22Rv1 (cell line): ENCODE measurements around the gene CUL9.
A peak's percentile ranks its signal among the peaks of the same experiment; 100 is the strongest.

Experiments
- H3K27ac ChIP-seq: fragments of 450-650 bp; 2 replicates; pipeline ENCODE4 v1.5.1; 2017
- ZFX ChIP-seq: fragments of 450-650 bp; IDR thresholded peaks from 2 replicates; pipeline ENCODE4 v1.6.1; 2017; ENCODE audit warnings: antibody characterized with exemption, borderline replicate concordance
- TF ChIP-seq, protein P1 (sequence below): fragments of 450-650 bp; IDR thresholded peaks from 2 replicates; pipeline ENCODE4 v1.5.1; 2017; ENCODE audit warnings: mild to moderate bottlenecking

Gene CUL9

DNA sequence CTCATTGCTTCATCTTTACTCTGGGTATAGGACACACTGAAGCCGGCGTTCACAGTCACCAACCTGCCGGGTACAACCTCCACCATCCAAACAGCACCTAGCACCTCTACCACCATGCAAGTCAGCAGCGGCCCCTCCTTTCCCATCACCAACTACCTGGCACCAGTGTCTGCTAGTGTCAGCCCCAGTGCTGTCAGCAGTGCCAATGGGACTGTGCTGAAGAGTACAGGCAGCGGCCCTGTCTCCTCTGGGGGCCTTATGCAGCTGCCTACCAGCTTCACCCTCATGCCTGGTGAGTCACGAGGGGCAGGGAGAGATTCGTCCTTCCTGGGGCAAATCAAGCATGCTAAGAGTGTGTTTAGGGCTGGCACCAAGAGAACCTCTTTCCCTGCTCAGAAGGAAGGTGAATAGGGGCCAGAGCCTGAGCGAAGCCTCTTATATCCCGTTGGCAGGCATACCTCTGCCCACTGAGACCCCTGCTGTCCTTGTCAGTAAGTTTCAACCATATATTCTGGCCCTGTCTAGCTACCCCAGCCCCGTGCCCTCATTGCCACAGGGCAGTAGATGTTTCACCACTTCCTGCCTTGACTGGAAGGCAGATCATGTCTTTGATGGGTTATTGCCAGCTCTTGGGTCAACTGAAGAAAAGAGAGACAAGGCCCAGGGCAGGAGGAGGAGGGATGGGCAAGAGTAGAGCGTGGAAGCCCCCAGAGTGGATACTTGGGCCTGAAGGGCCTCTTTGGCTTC, 6.1 kb upstream of the CUL9 start:
- TF ChIP-seq, protein P1, sequence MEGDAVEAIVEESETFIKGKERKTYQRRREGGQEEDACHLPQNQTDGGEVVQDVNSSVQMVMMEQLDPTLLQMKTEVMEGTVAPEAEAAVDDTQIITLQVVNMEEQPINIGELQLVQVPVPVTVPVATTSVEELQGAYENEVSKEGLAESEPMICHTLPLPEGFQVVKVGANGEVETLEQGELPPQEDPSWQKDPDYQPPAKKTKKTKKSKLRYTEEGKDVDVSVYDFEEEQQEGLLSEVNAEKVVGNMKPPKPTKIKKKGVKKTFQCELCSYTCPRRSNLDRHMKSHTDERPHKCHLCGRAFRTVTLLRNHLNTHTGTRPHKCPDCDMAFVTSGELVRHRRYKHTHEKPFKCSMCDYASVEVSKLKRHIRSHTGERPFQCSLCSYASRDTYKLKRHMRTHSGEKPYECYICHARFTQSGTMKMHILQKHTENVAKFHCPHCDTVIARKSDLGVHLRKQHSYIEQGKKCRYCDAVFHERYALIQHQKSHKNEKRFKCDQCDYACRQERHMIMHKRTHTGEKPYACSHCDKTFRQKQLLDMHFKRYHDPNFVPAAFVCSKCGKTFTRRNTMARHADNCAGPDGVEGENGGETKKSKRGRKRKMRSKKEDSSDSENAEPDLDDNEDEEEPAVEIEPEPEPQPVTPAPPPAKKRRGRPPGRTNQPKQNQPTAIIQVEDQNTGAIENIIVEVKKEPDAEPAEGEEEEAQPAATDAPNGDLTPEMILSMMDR, result no peak
- TF ChIP-seq ZFX, result no peak
- H3K27ac ChIP-seq, result no peak overlapping the region; the same call in 1 of the 2 replicates

DNA sequence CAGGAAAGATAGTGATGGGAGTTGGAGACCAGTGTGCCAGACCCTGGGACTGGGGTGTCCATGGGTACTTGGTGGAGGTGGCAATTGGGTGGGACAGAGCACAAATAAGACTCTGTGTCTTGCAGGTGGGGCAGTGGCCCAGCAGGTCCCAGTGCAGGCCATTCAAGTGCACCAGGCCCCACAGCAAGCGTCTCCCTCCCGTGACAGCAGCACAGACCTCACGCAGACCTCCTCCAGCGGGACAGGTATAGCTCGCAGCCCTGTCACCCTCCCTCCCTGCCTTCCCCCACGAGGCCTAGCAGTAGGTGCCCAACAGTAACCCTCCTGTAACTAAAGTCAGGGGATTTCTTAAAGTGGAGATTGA, 5.6 kb upstream of the CUL9 start:
- no peak overlapping the region for H3K27ac ChIP-seq
- TF ChIP-seq, protein P1, result no peak
- no peak for TF ChIP-seq ZFX

DNA sequence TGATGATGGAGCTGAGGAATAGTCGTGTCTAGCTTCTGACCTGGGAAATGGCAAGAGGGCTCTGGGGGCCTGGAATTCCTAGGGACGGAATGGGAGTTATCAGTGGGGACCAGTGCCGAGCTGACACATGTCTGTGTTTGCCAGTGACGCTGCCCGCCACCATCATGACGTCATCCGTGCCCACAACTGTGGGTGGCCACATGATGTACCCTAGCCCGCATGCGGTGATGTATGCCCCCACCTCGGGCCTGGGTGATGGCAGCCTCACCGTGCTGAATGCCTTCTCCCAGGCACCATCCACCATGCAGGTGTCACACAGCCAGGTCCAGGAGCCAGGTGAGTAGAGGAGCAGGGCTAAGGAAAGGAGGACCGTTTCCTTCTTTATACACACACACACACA, 3.8 kb upstream of the CUL9 start:
- TF ChIP-seq, protein P1, result no peak
- TF ChIP-seq ZFX, result no peak
- H3K27ac ChIP-seq, result no peak overlapping the region

DNA sequence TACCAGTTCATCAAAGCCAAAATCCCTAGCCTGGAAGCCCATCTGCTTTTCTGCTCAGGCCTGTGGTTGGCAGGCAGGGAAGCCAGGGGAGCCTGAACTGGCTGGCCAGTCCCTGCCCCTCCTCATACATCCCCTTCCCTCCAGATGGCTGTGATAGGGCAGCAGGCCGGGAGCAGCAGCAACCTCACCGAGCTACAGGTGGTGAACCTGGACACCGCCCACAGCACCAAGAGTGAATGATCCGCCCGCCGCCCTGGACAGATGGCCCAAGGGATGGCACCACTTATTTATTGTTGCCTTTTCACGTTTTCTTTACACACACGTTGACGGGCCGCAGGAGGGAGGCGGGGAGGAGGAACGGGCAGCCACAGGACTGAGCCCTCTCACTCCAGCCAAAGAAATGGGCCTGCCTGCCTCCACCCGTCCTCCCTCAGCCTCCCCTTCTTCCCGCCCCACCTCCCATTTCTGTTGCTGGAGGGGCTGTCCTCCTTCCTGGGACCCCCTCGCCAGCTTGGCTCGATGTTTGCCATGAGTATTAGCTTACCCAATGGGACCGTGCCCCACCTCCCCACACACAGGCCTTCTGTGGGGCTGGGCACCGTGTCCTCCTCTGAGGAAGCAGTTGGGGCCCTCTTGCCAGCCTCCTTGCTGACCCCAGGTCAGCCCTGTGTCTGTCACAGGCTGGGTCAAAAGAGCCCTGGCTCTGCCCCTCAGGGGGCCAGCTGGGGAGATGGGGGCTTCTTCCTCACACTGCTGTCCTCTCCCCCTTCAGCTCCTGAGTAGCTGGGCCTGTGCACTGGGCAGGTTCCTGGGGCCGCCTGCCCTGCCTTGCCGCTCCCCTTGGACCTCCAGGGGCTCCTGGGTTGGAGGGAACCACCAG, 2.8 kb upstream of the CUL9 start:
- TF ChIP-seq, protein P1, result no peak
- no peak for TF ChIP-seq ZFX
- H3K27ac ChIP-seq, result no peak overlapping the region

DNA sequence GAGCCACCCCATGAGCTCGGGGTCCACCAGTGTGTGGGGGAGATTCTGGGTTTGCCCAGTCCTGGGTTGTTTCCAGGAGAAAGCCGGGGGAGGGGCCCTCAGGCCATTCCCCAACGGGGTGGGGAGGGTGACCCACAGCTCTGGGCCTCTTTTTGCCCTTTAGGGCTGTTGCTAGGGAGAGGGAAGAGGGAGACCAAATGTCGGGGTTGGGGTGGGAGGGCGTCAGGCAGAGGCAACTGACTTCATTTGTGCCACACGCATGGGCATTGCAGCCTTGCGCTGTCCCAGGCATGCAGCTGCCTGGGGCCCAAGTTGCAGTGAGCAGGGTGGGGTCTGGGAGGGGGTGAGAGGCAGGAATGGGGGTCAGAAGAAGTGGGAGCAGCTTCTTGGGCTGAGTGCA, 1.9 kb upstream of the CUL9 start:
- TF ChIP-seq ZFX, result no peak
- TF ChIP-seq, protein P1, result no peak
- no peak overlapping the region; the same call in 1 of the 2 replicates for H3K27ac ChIP-seq

DNA sequence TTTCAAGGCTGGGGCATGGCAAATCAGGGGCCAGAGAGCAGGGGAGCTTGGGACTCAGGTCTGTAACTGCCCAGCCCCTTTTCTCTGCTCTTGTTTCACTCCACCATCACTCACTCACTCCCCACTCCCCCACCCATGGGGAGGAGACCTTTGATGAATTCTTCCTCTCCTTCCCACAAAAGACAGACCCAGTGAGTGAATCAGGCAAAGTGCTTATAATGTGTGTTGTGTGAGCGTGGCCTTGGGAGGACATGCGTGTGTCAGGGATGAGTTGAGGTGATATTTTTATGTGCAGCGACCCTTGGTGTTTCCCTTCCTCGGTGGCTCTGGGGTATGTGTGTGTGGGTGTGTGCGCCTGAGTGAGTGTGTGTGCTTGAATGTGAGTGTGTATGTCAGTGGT, 1.0 kb upstream of the CUL9 start:
- TF ChIP-seq, protein P1, result no peak
- no peak for TF ChIP-seq ZFX
- peak overlapping the region; percentile 70 for H3K27ac ChIP-seq

DNA sequence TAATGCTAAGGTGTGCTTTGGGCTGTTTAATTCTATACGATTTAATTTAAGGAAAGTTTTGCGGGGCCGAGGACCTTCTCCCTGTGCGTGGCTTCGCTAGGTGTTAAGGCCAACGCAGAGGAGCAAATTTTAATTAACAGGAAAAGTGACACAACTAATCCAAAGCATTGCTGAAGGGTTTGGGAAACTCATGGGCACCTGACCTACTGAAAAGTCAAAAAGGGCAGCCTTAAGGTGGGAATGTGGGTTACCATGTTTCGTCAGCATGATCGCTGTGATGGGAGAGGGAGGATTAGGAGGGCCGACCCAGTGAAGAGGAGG, 415 bp upstream of the CUL9 start:
- peak overlapping the region; percentile 70 for H3K27ac ChIP-seq
- TF ChIP-seq, protein P1, result no peak
- no peak for TF ChIP-seq ZFX
